K562 (cell line): Measurements from ENCODE around the gene CCDC7. TPM values are rescaled to one million over a fixed set of nuclear protein-coding genes. Genes with fewer than 3 reads are reported as not detected.

Experiments used
- ATAC-seq: fragments of 200-7000 bp; cut with Tn5 transposase; 3 replicates; pipeline ENCODE4 v1.9.1; 2020; ENCODE audit warnings: moderate library complexity
- BruUV-seq: library from RNA; stranded (reverse); fragments of 400-500 nt; replicated peaks from 2 replicates; lab custom pipeline; 2021; lab: Mats Ljungman, UMichigan
- CTCF ChIA-PET: fragments of 300-600 bp; formaldehyde crosslinking; extraction: SDS; loops from one replicate; lab custom pipeline; 2021; ENCODE audit warnings: low intra/inter-chr PET ratio; lab: Yijun Ruan, JAX
- POLR2A ChIA-PET: fragments of 300-600, 350-650 bp; sonication (Branson Sonifier 250); formaldehyde crosslinking; extraction: SDS; loops from one replicate; lab custom pipeline; 2021; ENCODE audit warnings: antibody characterized with exemption, inconsistent platforms; lab: Yijun Ruan, JAX
- DNase-seq, 4 experiments: peaks; one replicate each; pipeline versions ENCODE4 v3.0.0 to v3.0.0-alpha.2; 2011 to 2018; ENCODE audit warnings: low spot score in 3 of 4, mixed read lengths in 3 of 4; ENCODE audit errors: extremely low read depth in 1 of 4
- FAIRE-seq: peaks from 2 replicates; lab custom pipeline; 2011; peaks lifted over from hg19 to GRCh38; lab: Jason Lieb, UNC
- H2AFZ ChIP-seq: 2 replicates; pipeline ENCODE4 v1.6.0; 2011; ENCODE audit warnings: low read depth, low read length, control low read depth, inconsistent platforms
- H3K27ac ChIP-seq: fragments of 200-600 bp; 3 replicates; pipeline ENCODE4 v1.8.0; 2011; ENCODE audit warnings: low read depth, mild to moderate bottlenecking, control low read depth, inconsistent platforms, low read length, moderate library complexity, mixed read lengths; ENCODE audit errors: extremely low read depth
- H3K27me3 ChIP-seq, 2 experiments: fragments of 300-600 bp in 1 of 2; 2 replicates in 1 of 2; 3 replicates in 1 of 2; pipeline versions ENCODE4 v1.6.0 to v1.8.0; 2011; ENCODE audit warnings: inconsistent platforms in 2 of 2, low read length in 2 of 2, mild to moderate bottlenecking in 1 of 2, mixed read lengths in 1 of 2, moderate library complexity in 1 of 2; ENCODE audit not compliant: control insufficient read depth in 2 of 2, insufficient read depth in 2 of 2
- H3K36me3 ChIP-seq: fragments of 300-600 bp; 3 replicates; pipeline ENCODE4 v1.8.0; 2011; ENCODE audit warnings: mild to moderate bottlenecking, low read length, inconsistent platforms; ENCODE audit not compliant: control insufficient read depth, insufficient read depth
- H3K4me1 ChIP-seq, 2 experiments: fragments of 200-600 bp in 1 of 2; replicated peaks in 1 of 2; 2 replicates in 1 of 2; 3 replicates in 1 of 2; pipeline versions ENCODE4 v1.5.1 to v1.8.0; 2011; ENCODE audit warnings: inconsistent platforms in 2 of 2, low read length in 2 of 2, mild to moderate bottlenecking in 1 of 2, mixed read lengths in 1 of 2, moderate library complexity in 1 of 2; ENCODE audit not compliant: control insufficient read depth in 2 of 2, insufficient read depth in 2 of 2
- H3K4me2 ChIP-seq: 2 replicates; pipeline ENCODE4 v1.6.1; 2011; ENCODE audit warnings: low read length, control low read depth, inconsistent platforms, mixed read lengths; ENCODE audit not compliant: insufficient read depth
- H3K4me3 ChIP-seq: fragments of 200-600 bp; sonication (generic), shearing (Covaris generic); 2 replicates; pipeline ENCODE4 v1.5.1; 2016; ENCODE audit warnings: control low read depth, inconsistent platforms
- H3K79me2 ChIP-seq: fragments of 200-600 bp; 3 replicates; pipeline ENCODE4 v1.8.0; 2011; ENCODE audit warnings: low read length, inconsistent platforms; ENCODE audit not compliant: control insufficient read depth, insufficient read depth
- H3K9ac ChIP-seq, 2 experiments: 2 replicates each; pipeline versions ENCODE4 v1.6.0 to v1.6.1; 2011; ENCODE audit warnings: low read depth in 2 of 2, low read length in 2 of 2, control low read depth in 1 of 2, inconsistent platforms in 1 of 2, mild to moderate bottlenecking in 1 of 2, mixed read lengths in 1 of 2; ENCODE audit not compliant: insufficient read depth in 1 of 2
- H3K9me1 ChIP-seq: one replicate; pipeline ENCODE4 v1.6.0; 2011; ENCODE audit warnings: inconsistent platforms, mild to moderate bottlenecking, low read length, moderate library complexity; ENCODE audit not compliant: control insufficient read depth, insufficient read depth
- H3K9me3 ChIP-seq: replicated peaks from 2 replicates; pipeline ENCODE4 v1.5.1; 2011; ENCODE audit warnings: low read depth, low read length, inconsistent platforms; ENCODE audit not compliant: control insufficient read depth, insufficient read depth
- H4K20me1 ChIP-seq: replicated peaks from 2 replicates; pipeline ENCODE4 v1.6.1; 2011; ENCODE audit warnings: low read length, inconsistent platforms, mixed read lengths; ENCODE audit not compliant: control insufficient read depth, insufficient read depth
- ATF6 ChIP-seq: sonication (generic); formaldehyde crosslinking; IDR thresholded peaks from 2 replicates; pipeline ENCODE4 v1.4.0; 2020; ENCODE audit warnings: mild to moderate bottlenecking, missing genetic modification reagents
- CBX1 ChIP-seq: sonication (generic); IDR thresholded peaks from 2 replicates; pipeline ENCODE4 v1.6.1; 2016; ENCODE audit warnings: antibody characterized with exemption, low read depth, mild to moderate bottlenecking
- CREBBP ChIP-seq: IDR thresholded peaks from one replicate; pipeline ENCODE4 v1.6.1; 2012; ENCODE audit warnings: low read depth, mild to moderate bottlenecking, control low read depth, inconsistent platforms, low read length
- CTCFL ChIP-seq: IDR thresholded peaks from 2 replicates; pipeline ENCODE4 v1.6.1; 2011; ENCODE audit warnings: borderline replicate concordance, low read depth, mild to moderate bottlenecking, moderate library complexity, low read length; ENCODE audit not compliant: insufficient read depth, poor library complexity, severe bottlenecking
- ILF3 ChIP-seq: fragments of 450-650 bp; IDR thresholded peaks from 2 replicates; pipeline ENCODE4 v1.6.1; 2018; ENCODE audit warnings: antibody characterized with exemption, mild to moderate bottlenecking, moderate library complexity, borderline replicate concordance
- MAFF ChIP-seq: IDR thresholded peaks from 2 replicates; pipeline ENCODE4 v1.6.1; 2012; ENCODE audit warnings: low read length, improper control_type of control experiment
- MAFK ChIP-seq: IDR thresholded peaks from 2 replicates; pipeline ENCODE4 v1.6.1; 2011; ENCODE audit warnings: low read length, improper control_type of control experiment
- PPARD ChIP-seq: fragments of 250-450 bp; sonication (Bioruptor Pico); IDR thresholded peaks from 2 replicates; pipeline ENCODE4 v1.8.0; 2022; ENCODE audit warnings: inconsistent platforms, mild to moderate bottlenecking, moderate library complexity
- PTBP1 ChIP-seq: fragments of 200-400 bp; formaldehyde crosslinking; IDR thresholded peaks from 2 replicates; pipeline ENCODE4 v1.6.1; 2017; ENCODE audit warnings: low read depth, low read length
- SOX6 ChIP-seq: fragments of 450-650 bp; IDR thresholded peaks from 2 replicates; pipeline ENCODE4 v1.6.1; 2014; ENCODE audit warnings: mild to moderate bottlenecking
- SP2 ChIP-seq: IDR thresholded peaks from 2 replicates; pipeline ENCODE4 v1.6.1; 2011; ENCODE audit warnings: mild to moderate bottlenecking, low read depth, low read length, moderate library complexity; ENCODE audit not compliant: poor library complexity, severe bottlenecking; ENCODE audit errors: extremely low read depth
- SUPT5H ChIP-seq: fragments of 450-650 bp; IDR thresholded peaks from 2 replicates; pipeline ENCODE4 v1.6.1; 2016
- WHSC1 ChIP-seq: IDR thresholded peaks from one replicate; pipeline ENCODE4 v1.6.1; 2012; ENCODE audit warnings: low read length, control low read depth, inconsistent platforms
- ZNF133 ChIP-seq: fragments of 250-450 bp; sonication (Bioruptor Pico); IDR thresholded peaks from 2 replicates; pipeline ENCODE4 v1.4.0; 2020; ENCODE audit warnings: mild to moderate bottlenecking
- ZNF146 ChIP-seq: IDR thresholded peaks from one replicate; pipeline ENCODE4 v1.6.1; 2018; ENCODE audit warnings: missing compliant biosample characterization; ENCODE audit not compliant: unreplicated experiment
- ZNF263 ChIP-seq: sonication (generic); formaldehyde crosslinking; IDR thresholded peaks from 2 replicates; pipeline ENCODE4 v1.8.0; 2022; ENCODE audit warnings: mild to moderate bottlenecking, missing genetic modification reagents, borderline replicate concordance
- ZNF395 ChIP-seq: fragments of 200-800 bp; sonication (Bioruptor generic); IDR thresholded peaks from 2 replicates; pipeline ENCODE4 v1.6.1; 2017; ENCODE audit warnings: missing genetic modification characterization, missing compliant biosample characterization
- WGBS: fragments of 100-300 bp; shearing (Covaris generic); methylation state at CpG from one replicate; pipeline ENCODE4 v1.1.6; 2016; ENCODE audit warnings: low coverage, mixed read lengths; ENCODE audit not compliant: insufficient coverage; ENCODE audit errors: missing lambda C conversion rate; 5-methylcytosine and 5-hydroxymethylcytosine counted together
- in situ Hi-C: fragments of 300-500 bp; cut with MboI; formaldehyde crosslinking; loops from 4 replicates; pipeline ENCODE4 v1.15.0; 2018; ENCODE audit warnings: inconsistent platforms, mixed read lengths
- intact Hi-C: fragments of 100-400 bp; cut with micrococcal nuclease; formaldehyde crosslinking; loops from 2 replicates; pipeline ENCODE4 v1.14.2; 2022
- polyA plus RNA-seq, 8 experiments: library from polyadenylated mRNA; depleted of rRNA in 4 of 8; stranded (reverse) in 5 of 8; unstranded in 3 of 8; fragments of >200 nt; fragmentation: Nextera tagmentation in 2 of 8; fragmentation: Illumina TruSeq in 1 of 8; extraction: Ambion mirVana in 2 of 8; extraction: Trizol in 1 of 8; gene quantifications; 2 replicates each; pipeline versions ENCODE4 v1.2.1 to v1.2.3, GENCODE V29; 2011 to 2014; ENCODE audit warnings: inconsistent platforms in 1 of 8, missing spikeins in 1 of 8
- total RNA-seq, 7 experiments: library from RNA; depleted of rRNA in 6 of 7; stranded (reverse); fragments of >200 nt in 6 of 7; fragmentation: Illumina TruSeq in 2 of 7; extraction: Trizol in 2 of 7; gene quantifications; 2 replicates each; pipeline versions ENCODE4 v1.2.1 to v1.2.3, GENCODE V29; 2011 to 2021; ENCODE audit warnings: low replicate concordance in 1 of 7

Gene CCDC7
- total and polyA plus RNA-seq, 9 of the 15 experiments (the other 6 are each of a cell fraction or from before 2014, with no cell fraction given), result 1.5 to 6.6 (median 2.7) TPM

- TF ChIP-seq ZNF133 (no peak), MAFK (peak; percentile 18; the same call in 1 of the 2 replicates), CTCFL (no peak), SOX6 (no peak), MAFF (0 out of 2 replicates have a peak, but pooled peaks have one; percentile 28), PTBP1 (no peak), WHSC1 (no peak), ZNF263 (no peak)
Observed at GRCh38 chr10:32773105-32773504, 327.2 kb downstream of the CCDC7 start (continued).

GRCh38 chr10:32786968-32787367 lies 341.0 kb downstream of the CCDC7 start:
- H2AFZ ChIP-seq, result no peak overlapping the region
- no peak for DNase-seq
- no peak for FAIRE-seq
- no peaks in the 10 kb centered on the region for H3K4me1 ChIP-seq
- H3K36me3 ChIP-seq, result no peaks in the 10 kb centered on the region
- H3K9ac ChIP-seq, result no peak overlapping the region
- no peak overlapping the region for H3K4me2 ChIP-seq
- H3K27ac ChIP-seq, result no peak overlapping the region
- no peaks in the 10 kb centered on the region for H3K79me2 ChIP-seq
- H3K9me3 ChIP-seq, result no peaks in the 10 kb centered on the region
- H4K20me1 ChIP-seq, result no peaks in the 10 kb centered on the region
- in situ Hi-C loops (no loop called here), intact Hi-C loops (no loop called here)
- 0% methylated on average over 4 of the region's 4 CpGs for WGBS
- BruUV-seq, result no TSS peak
- H3K4me3 ChIP-seq, result no peak overlapping the region
- H3K9me1 ChIP-seq, result no peaks in the 10 kb centered on the region
- POLR2A ChIA-PET, result no interaction called here
- CTCF ChIA-PET, result no interaction called here
- H3K27me3 ChIP-seq, result no peaks in the 10 kb centered on the region
- no peak for ATAC-seq
- TF ChIP-seq ZNF395 (CRISPR knock-in tag) (no peak), ILF3 (no peak), PPARD (CRISPR knock-in tag) (no peak), CREBBP (no peak), SUPT5H (no peak), CBX1 (no peak), ATF6 (CRISPR knock-in tag) (no peak), SP2 (no peak), ZNF146 (CRISPR knock-in tag) (no peak)
